Stimulated activated CD8-positive, alpha-beta memory T cell treated with anti-CD3 and anti-CD28 coated beads, Interleukin-15, amount 100 ng/mL, for 1 hour (primary cell): Measurements from ENCODE around the gene S100A8.

ENCODE experiments used
- DNase-seq: peaks from one replicate; pipeline ENCODE4 v3.0.0-alpha.2; 2020; ENCODE audit warnings: low read depth

The S100A8 gene

GRCh38 chr1:153392822-153393221 lies 1.9 kb upstream of the S100A8 start:
- no peak for DNase-seq

- no peak for DNase-seq
Observed at GRCh38 chr1:153392258-153392657, 1.4 kb upstream of the S100A8 start.

- DNase-seq, result no peak
Observed at GRCh38 chr1:153389973-153390879, 647 bp downstream of the S100A8 start.

- no peak for DNase-seq
Observed at GRCh38 chr1:153389401-153389800, 1.5 kb downstream of the S100A8 start.

- DNase-seq, result no peak
Observed at GRCh38 chr1:153387785-153388184, 3.1 kb downstream of the S100A8 start.

- no peak for DNase-seq
Observed at GRCh38 chr1:153387001-153387400, 3.9 kb downstream of the S100A8 start.

GRCh38 chr1:153386500-153386901 lies 4.4 kb downstream of the S100A8 start:
- no peak for DNase-seq

- DNase-seq, result no peak
Observed at GRCh38 chr1:153384958-153385580, 5.8 kb downstream of the S100A8 start.

GRCh38 chr1:153380711-153381110 lies 10.2 kb downstream of the S100A8 start:
- DNase-seq, result no peak

GRCh38 chr1:153379591-153379990 lies 11.3 kb downstream of the S100A8 start:
- no peak for DNase-seq

GRCh38 chr1:153375511-153375910 lies 15.4 kb downstream of the S100A8 start, which contains the start of gene S100A12:
S100A12 (minus strand) TSS chr1:153375621; CDS start chr1:153374592, 1,029 bp downstream.
- DNase-seq, result no peak

GRCh38 chr1:153374071-153374470 lies 16.8 kb downstream of the S100A8 start:
- DNase-seq, result no peak

- no peak for DNase-seq
Observed at GRCh38 chr1:153372571-153372970, 18.3 kb downstream of the S100A8 start.

- no peak for DNase-seq
Observed at GRCh38 chr1:153371231-153371630, 19.6 kb downstream of the S100A8 start.

- DNase-seq, result no peak
Observed at GRCh38 chr1:153370146-153370545, 20.7 kb downstream of the S100A8 start.

GRCh38 chr1:153368495-153368894 lies 22.4 kb downstream of the S100A8 start:
- no peak for DNase-seq

- no peak for DNase-seq
Observed at GRCh38 chr1:153367090-153367489, 23.8 kb downstream of the S100A8 start.

GRCh38 chr1:153366261-153366660 lies 24.6 kb downstream of the S100A8 start:
- DNase-seq, result no peak

GRCh38 chr1:153365696-153366095 lies 25.2 kb downstream of the S100A8 start:
- DNase-seq, result no peak

GRCh38 chr1:153364766-153365666 lies 25.9 kb downstream of the S100A8 start:
- DNase-seq, result no peak

GRCh38 chr1:153364156-153364555 lies 26.7 kb downstream of the S100A8 start:
- no peak for DNase-seq

GRCh38 chr1:153363641-153364040 lies 27.2 kb downstream of the S100A8 start:
- no peak for DNase-seq
